ENCODE measurements around the gene GSTM2.
"Not testable (repeated sequence)": the region's sequence is repeated elsewhere in the genome, so short reads cannot be mapped to it uniquely, and the experiment has no call there.

Gene GSTM2

DNA sequence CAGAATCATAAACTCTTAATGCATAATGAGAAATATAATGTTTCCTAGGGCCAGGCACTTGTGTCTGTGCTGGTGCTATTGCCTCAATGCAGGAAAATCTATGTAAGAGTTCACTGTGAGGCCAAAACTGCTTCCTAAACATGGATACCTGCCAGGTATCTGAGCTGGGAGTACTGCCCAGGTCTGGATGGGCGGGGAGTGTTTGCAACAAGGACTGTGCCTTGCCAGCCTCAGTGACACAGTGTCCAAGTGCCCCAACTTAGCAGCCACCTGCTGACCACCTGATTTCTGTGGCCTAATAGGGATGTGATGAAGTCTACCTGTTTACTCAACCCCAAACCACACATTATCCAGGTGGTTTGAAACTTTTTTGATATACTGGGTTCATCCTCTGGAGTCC is 17.5 kb downstream of the GSTM2 start:
- DNase-seq = not testable (repeated sequence)

DNA sequence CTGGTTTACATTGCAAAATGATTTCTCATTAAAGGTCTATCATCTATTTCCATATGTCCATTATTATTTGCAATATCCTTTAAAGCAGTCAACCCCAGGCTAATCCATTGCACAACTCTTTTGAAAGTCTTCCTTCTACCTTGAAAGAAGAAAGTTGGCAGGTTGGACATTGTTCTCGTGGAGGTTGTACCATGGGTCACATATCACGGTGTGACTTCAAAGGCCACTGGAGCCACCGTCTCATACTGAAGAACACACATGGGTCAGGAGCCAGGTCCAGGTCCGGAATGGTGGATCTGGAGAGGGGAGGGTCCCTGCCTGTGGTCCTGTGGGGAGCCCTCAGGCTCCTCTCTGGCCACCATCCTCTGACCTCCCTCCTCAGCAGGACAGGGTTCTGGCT is 18.0 kb downstream of the GSTM2 start:
- DNase-seq = not testable (repeated sequence)

DNA sequence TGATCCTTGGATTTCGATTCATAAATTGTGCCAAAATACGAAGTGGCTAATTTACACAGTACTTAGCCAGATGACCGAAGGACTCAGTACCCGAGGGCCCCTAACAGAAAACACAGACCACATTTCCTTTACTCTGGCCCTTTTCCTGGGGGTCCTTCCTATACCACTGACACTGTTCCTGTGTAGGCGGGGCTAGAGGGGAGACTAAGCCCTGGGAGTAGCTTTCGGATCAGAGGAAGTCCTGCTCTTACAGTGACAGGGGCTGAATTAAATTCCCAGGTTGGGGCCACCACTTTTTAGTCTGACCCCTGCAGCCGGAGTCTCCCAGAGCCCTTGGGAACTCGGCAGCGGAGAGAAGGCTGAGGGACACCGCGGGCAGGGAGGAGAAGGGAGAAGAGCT is 19.3 kb downstream of the GSTM2 start:
- not testable (repeated sequence) for DNase-seq

DNA sequence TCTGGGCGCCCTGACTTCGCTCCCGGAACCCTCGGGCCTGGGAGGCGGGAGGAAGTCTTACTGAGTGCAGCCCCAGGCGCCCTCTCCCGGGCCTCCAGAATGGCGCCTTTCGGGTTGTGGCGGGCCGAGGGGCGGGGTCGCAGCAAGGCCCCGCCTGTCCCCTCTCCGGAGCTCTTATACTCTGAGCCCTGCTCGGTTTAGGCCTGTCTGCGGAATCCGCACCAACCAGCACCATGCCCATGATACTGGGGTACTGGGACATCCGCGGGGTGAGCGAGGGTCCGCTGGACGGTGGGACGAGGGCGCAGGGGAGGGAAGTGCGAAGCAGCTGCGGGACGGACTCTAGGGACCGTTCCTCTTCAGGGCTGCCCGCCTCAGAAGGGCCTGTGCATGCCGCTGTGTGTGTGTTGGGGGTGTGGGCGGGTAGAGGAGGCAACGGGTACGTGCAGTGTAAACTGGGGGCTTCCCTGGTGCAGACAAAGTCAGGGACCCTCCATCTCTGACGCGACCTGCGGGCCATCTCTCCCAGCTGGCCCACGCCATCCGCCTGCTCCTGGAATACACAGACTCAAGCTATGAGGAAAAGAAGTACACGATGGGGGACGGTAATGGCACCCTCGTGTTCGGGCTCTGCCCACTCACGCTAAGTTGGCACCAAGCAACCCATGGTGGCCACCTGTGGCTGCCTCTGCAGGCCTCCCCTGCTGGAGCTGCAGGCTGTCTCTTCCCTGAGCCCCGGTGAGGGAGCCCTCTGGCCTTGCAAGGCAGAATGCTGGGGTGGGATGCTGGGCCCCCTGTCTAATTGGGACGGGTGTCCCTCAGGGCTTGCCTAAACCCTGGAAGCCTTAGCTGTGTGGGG is 20.0 kb downstream of the GSTM2 start, which contains the start of gene GSTM1:
TSS of gene GSTM1 (plus strand) at position 177 of the 859 bp plus-strand sequence. CDS start at position 234, 57 bp downstream.
- DNase-seq = peak; percentile 82

DNA sequence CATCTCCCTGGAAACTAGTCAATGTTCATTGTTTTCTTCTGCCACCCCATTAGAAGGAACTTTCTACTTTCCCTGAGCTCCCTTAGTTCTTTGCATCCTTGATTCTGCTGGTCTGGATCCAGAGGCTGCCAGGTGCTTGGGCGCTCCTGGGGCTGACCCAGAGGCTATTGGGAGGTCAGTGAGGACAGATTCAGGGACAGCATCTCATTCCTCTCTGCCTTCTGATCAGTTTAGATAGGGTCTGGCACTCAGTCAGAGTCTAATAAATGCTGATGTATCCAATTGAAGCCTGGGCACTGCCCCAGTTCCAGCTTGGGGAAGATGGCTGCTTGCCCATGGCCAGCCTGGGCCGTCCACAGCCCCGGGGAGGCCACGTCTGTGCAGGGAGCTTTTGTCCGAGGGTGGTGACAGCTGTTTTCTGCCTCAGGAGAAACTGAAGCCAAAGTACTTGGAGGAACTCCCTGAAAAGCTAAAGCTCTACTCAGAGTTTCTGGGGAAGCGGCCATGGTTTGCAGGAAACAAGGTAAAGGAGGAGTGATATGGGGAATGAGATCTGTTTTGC is 22.1 kb downstream of the GSTM2 start:
- DNase-seq = no peak

DNA sequence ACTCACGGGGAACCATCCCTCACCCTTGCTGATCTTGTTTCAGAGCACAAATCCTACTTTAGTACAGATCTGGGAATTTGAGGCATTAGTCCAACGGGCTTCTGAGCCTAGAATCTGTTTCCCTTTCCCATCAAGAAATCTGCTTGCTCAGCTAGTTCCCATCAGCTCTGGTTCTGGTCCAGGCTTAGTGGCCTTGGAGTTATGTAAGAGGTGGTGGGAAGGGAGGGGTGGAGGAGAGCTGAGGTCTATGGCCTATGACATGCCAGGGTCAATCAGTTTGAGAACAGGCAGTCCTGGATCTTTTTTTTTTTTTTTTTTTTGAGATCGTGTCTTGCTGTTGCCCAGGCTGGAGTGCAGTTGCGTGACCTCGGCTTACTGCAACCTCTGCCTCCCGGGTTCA is 23.9 kb downstream of the GSTM2 start:
- DNase-seq = no peak

DNA sequence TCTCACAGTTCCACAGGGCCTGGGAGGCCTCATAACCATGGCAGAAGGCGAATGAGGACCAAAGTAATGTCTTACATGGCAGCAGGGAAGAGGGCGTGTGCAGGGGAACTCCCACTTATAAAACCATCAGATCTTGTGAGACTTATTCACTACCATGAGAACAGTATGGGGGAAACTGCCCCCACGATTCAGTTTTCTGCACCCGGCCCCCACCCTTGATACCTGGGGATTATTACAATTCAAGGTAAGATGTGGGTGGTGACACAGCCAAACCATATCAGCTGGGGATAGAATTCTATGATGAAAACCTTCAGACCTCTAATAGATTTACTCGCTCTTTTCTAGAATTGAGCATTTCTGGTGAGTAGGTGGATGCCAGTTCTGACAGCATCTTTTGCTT is 26.5 kb downstream of the GSTM2 start:
- not testable (repeated sequence) for DNase-seq

DNA sequence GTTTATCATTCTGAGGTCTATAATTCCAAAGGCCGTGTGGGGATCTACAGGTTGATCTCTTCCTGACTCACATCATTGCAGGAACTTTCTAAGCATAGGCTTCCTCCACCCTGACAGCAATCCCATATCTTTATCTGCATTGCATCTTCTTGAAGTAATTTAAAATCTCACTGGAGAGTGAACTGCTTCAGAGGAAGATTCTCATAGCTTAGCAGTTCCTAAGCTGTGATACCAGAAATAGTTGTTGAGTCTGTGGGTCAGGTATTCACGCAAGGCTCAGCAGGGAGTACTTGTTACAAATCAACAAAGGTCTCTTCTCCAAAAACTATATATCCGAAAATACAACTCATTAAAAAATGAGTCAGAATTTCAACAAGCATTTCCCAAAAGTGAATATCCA is 27.3 kb downstream of the GSTM2 start:
- DNase-seq = not testable (repeated sequence)

DNA sequence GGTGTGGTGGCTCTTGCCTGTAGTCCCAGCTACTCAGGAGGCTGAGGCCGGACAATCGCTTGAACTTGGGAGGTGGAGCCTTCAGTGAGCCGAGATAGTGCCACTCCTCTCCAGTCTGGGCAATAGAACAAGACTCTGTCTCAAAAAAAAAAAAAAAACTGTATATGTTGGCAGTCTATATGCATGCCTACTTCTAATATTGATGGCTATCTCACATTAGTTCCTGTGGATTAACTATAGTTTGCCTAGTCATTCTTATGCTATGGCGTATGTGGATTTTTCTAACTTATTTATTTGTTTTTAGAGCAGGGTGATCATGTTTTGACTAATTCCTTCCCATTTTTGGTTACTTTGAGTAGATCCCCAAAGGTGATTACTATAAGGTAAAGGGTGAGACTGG is 29.2 kb downstream of the GSTM2 start:
- no peak for DNase-seq

DNA sequence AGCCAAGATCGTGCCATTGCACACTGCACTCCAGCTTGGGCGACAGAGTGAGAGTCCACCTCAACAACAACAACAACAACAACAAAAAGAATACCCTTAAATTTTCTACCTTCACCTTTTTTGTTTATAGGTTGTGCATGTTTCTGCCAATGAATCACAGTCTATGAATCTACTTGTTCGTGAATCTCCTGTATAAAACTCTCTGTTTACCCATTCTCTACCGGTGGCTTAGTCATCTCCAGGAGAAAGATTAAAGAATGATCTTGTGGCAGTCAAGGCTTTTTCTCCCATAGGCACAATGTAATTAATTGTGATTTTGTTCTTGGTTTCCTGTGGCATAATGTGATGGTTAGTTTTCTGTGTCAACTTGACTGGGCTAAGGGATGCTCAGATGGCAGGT is 30.0 kb downstream of the GSTM2 start:
- not testable (repeated sequence) for DNase-seq

DNA sequence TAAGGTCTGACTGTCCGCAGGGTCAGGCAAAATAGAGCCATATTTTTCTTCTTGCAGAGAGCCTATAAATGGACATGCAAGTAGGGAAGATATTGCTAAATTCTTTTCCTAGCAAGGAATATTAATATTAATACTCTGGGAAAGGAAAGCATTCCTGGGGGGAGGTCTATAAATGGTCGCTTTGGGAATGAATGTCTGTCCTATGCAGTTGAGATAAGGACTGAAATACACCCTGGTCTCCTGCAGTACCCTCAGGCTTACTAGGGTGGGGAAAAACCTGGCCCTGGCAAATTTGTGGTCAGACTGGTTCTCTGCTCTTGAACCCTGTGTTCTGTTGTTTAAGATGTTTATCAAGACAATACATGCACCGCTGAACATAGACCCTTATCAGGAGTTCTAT is 35.1 kb downstream of the GSTM2 start:
- not testable (repeated sequence) for DNase-seq

DNA sequence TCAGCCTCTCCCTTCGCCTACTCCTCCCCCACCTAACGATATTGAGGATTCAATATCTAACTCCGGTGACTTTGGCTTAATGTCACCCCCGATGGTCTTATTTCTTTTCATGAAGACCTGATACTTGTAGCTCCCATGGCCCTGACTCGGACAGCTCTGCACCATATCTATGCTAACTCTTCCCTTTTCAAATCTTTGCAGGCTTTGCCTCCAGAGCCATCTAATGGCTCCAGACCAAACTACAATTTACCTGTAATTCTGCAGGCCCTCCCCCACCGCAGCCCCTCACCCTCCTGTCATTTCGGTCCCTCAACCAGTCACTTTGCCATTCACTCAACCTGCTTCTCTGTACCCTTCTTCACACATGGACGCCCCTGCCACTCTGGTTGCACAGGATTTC is 36.3 kb downstream of the GSTM2 start:
- DNase-seq = no peak

DNA sequence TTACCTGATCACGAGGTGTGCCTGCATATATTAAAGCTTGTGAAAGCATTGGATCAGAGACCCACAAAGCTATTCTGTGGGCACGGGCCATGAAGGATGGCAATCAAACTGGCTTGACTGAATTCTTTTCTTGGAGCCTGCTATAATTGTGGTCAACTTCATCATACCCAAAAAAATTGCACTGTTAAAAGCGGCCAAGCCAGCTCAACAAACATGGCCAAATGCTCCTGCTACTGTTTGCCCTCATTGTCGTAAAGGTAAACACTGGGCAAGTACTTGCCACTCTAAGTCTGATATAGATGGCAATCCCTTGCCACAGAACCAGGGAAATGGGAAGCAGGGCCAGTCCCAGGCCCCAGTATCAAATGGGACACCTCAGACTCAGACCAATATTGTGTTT is 37.6 kb downstream of the GSTM2 start:
- DNase-seq = no peak

DNA sequence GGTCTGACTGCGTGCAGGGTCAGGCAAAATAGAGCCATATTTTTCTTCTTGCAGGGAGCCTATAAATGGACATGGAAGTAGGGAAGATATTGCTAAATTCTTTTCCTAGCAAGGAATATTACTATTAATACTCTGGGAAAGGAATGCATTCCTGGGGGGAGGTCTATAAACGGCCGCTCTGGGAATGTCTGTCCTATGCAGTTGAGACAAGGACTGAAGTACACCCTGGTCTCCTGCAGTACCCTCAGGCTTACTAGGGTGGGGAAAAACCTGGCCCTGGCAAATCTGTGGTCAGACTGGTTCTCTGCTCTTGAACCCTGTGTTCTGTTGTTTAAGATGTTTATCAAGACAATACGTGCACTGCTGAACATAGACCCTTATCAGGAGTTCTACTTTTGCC is 41.1 kb downstream of the GSTM2 start:
- not testable (repeated sequence) for DNase-seq

DNA sequence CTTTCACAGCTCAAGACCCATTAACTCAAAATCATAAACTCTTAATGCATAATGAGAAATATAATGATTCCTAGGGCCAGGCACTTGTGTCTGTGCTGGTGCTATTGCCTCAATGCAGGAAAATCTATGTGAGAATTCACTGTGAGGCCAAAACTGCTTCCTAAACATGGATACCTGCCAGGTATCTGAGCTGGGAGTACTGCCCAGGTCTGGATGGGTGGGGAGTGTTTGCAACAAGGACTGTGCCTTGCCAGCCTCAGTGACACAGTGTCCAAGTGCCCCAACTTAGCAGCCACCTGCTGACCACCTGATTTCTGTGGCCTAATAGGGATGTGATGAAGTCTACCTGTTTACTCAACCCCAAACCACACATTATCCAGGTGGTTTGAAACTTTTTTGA is 42.0 kb downstream of the GSTM2 start:
- not testable (repeated sequence) for DNase-seq

DNA sequence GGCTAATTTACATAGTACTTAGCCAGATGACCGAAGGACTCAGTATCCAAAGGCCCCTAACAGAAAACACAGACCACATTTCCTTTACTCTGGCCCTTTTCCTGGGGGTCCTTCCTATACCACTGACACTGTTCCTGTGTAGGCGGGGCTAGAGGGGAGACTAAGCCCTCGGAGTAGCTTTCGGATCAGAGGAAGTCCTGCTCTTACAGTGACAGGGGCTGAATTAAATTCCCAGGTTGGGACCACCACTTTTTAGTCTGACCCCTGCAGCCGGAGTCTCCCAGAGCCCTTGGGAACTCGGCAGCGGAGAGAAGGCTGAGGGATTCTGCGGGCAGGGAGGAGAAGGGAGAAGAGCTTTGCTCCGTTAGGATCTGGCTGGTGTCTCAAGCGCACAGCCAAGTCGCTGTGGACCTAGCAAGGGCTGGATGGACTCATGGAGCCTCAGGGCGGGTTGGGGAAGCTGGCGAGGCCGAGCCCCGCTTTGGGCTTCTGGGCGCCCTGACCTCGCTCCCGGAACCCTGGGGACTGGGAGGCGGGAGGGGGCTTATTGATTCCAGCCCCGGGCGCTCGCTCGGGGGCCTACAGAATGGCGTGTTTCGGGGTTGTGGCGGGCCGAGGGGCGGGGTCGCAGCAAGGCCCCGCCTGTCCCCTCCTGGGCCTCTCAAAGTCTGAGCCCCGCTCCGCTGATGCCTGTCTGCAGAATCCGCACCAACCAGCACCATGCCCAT is 43.9 kb downstream of the GSTM2 start, which contains the start of gene GSTM5:
TSS of gene GSTM5 (plus strand) at position 659 of the 728 bp plus-strand sequence. CDS start at position 721, 62 bp downstream.
- DNase-seq = not testable (repeated sequence)

DNA sequence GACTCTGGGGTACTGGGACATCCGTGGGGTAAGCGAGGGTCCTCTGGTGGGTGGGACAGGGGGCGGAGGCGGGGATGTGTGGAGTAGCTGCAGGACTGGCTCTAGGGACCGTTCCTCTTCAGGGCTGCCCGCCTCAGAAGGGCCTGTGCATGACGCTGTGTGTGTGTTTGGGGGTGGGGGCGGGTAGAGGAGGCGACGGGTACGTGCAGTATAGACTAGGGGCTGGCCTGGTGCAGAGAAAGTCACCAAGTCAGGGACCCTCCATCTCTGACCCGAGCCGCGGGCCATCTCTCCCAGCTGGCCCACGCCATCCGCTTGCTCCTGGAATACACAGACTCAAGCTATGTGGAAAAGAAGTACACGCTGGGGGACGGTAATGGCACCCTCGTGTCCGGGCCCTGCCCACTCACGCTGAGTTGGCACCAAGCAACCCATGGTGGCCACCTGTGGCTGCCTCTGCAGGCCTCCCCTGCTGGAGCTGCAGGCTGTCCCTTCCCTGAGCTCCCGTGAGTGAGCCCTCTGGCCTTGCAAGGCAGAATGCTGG is 44.5 kb downstream of the GSTM2 start:
- no peak for DNase-seq

DNA sequence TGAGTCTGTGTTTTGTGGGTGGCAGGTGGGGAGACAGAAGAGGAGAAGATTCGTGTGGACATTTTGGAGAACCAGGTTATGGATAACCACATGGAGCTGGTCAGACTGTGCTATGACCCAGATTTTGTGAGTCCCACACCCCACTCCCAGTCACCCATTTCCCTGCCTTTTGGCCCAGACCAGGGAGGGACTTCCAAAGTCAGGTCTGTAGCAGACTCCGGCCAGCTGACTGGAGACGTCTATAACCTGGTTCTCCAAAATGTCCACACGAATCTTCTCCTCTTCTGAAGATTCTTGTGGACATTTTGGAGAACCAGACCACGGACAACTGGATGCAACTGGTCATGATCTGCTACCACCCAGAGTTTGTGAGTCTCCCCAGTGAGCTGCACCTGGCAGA is 45.8 kb downstream of the GSTM2 start:
- DNase-seq = no peak

DNA sequence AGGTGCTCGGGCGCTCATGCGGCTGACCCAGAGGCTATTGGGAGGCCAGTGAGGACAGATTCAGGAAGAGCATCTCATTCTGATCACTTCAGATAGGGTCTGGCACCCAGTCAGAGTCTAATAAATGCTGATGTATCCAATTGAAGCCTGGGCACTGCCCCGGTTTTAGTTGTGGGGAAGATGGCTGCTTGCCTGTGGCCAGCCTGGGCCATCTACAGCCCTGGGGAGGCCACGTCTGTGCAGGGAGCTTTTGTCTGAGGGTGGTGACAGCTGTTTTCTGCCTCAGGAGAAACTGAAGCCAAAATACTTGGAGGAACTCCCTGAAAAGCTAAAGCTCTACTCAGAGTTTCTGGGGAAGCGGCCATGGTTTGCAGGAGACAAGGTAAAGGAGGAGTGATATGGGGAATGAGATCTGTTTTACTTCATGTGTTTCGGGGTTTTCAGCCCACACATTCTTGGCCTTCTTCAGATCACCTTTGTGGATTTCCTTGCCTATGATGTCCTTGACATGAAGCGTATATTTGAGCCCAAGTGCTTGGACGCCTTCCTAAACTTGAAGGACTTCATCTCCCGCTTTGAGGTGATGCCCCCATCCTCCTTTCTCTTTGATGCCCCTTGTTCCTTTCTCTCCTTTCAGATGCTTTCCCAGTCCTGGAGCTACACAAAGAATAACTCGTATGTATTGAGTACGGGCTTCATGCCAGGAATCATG is 47.0 kb downstream of the GSTM2 start:
- DNase-seq = no peak

DNA sequence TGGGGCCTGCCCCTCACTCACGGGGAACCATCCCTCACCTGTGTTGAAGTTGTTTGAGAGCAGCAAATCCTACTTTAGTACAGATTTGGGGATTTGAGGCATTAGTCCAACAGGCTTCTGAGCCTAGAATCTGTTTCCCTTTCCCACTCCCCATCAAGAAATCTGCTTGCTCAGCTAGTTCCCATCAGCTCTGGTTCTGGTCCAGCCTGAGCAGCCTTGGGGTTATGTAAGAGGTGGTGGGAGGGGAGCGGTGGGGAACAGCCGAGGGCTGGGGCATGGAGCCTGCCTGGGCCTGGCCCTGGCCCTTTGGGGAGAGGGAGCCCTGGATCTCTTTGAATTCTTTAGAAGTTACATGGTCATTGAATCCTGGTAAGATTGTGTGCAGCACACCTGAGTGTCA is 48.3 kb downstream of the GSTM2 start:
- DNase-seq = no peak

DNA sequence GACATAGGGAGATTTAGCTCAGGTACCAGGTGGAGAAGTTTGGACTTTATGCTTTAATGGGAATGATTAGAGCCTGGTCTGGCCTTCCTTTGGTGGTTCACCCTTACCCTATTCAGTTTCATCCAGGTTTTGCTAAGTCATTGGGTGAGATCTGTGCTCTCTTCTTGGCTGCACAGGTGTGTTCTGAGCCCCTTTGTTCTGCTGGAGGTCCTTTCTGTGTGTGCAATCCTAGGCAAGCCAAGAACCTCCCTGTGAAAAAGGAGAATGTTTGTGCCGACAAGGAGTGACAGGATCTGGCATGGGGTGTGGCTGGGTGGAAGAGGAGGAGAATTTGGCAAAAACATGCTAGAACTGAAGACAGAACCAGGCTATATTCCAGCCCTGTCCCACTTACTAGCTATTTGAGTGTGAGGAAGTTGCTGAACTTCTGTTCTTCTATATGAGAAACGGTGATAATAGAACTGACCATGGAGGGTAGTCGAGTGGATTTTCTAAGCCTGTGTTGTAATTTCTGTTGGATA is 48.8 kb downstream of the GSTM2 start:
- DNase-seq = no peak

DNA sequence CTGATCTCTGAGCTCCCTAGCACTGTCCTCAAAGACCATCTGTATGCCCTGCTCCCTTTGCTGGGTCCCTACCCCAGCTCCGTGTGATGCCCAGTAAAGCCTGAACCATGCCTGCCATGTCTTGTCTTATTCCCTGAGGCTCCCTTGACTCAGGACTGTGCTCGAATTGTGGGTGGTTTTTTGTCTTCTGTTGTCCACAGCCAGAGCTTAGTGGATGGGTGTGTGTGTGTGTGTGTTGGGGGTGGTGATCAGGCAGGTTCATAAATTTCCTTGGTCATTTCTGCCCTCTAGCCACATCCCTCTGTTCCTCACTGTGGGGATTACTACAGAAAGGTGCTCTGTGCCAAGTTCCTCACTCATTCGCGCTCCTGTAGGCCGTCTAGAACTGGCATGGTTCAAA is 49.9 kb downstream of the GSTM2 start:
- DNase-seq = no peak
